AG09319 (cell line): ENCODE data around the gene TRERF1.

Experiments
- DNase-seq: peaks from one replicate; pipeline ENCODE4 v3.0.0-alpha.2; 2010; ENCODE audit warnings: low read depth; ENCODE audit errors: extremely low read depth
- TF ChIP-seq, protein P1 (sequence below): IDR thresholded peaks from 2 replicates; pipeline ENCODE4 v1.5.1; 2011; ENCODE audit warnings: low read depth, mild to moderate bottlenecking, inconsistent platforms, low read length, moderate library complexity

Gene TRERF1

DNA sequence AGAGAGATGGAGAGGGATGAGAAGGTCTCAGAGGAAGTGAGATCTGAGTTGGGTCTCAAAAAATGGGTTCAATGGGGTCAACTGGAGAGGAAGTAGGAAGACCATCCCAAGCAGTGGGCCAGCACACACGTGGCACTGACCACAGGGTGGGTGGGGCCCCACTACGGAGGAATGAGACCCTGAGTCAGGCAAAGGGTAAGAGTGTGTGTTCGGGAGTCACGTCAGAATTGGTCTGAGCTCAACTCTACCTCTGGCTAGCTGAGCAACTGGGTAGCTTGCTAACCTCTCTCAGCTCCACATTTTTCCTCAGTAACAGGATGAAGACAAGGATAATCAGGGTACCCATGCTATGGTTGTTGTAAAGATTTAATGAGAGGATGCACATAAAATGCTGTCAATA, 79.0 kb downstream of the TRERF1 start:
- no peak for DNase-seq
- TF ChIP-seq, protein P1, sequence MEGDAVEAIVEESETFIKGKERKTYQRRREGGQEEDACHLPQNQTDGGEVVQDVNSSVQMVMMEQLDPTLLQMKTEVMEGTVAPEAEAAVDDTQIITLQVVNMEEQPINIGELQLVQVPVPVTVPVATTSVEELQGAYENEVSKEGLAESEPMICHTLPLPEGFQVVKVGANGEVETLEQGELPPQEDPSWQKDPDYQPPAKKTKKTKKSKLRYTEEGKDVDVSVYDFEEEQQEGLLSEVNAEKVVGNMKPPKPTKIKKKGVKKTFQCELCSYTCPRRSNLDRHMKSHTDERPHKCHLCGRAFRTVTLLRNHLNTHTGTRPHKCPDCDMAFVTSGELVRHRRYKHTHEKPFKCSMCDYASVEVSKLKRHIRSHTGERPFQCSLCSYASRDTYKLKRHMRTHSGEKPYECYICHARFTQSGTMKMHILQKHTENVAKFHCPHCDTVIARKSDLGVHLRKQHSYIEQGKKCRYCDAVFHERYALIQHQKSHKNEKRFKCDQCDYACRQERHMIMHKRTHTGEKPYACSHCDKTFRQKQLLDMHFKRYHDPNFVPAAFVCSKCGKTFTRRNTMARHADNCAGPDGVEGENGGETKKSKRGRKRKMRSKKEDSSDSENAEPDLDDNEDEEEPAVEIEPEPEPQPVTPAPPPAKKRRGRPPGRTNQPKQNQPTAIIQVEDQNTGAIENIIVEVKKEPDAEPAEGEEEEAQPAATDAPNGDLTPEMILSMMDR, result no peak

DNA sequence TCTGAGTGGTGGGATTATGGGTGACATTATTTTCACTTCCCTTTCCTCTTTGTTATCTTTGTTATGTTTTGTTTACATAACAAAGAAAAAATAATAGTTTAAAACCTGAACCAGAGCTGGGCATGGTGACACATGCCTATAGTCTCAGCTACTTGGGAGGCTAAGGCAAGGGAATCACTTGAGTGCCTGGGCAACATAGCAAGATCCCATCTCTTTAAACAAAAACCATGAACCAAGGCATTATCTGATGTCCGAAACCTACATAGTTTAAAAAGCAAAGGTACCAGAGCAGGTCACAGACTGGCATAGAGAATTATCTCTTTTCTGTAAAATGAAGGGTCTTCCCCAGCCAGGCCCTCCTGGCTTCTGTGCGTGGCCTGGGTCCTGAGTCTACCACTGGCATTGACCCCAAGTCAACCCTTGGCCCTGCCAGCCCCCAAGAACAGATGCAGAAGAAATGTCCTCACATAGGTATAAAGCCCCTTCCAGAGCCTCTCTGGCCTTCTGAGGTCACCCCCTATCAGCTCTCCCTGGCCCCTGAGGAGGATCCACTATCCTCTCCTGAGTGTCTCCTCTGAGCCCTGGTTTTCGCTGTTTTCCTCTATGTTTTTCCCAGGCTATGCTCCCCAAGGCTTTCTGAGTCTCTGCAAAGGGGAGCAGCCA, 81.3 kb downstream of the TRERF1 start:
- TF ChIP-seq, protein P1, result no peak
- no peak for DNase-seq

DNA sequence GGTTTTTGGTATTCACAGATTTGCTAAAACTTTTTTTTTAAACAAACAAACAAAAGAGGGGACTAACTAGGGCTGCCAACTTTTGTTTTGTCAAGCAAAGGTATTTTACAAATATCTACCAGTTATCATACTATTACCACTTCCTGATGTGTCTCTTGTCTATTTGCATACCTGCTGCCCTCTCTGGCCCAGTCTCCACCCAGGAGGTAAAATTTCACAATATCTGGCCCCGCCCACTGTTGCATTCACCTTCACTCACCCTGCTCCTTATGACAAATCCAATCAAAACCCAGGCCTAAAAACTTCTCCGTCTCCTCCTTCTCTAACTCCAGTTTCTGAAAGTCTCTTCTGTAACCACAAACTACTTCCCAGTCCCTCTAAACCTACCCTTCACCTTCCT, 82.2 kb downstream of the TRERF1 start:
- no peak for DNase-seq
- TF ChIP-seq, protein P1, result no peak

DNA sequence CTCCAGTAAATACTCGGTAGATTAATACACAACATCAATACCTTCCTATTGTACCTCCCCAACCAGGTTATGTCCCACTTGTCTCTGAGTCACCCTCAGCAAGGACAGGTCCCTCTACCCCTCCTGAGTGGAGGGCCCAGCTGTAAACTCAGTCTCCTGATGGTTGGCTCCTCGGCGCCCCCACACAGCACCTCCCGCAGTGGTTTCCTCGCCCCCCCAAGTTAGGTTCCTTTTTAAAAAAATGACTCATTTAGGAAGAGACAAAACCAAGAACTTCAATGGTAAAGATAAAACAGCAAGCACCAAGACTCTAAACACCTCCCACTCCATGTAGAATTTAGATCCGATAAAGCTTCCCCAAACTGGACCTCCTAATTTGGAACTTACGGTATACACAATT, 83.5 kb downstream of the TRERF1 start:
- DNase-seq, result no peak
- TF ChIP-seq, protein P1, result no peak

DNA sequence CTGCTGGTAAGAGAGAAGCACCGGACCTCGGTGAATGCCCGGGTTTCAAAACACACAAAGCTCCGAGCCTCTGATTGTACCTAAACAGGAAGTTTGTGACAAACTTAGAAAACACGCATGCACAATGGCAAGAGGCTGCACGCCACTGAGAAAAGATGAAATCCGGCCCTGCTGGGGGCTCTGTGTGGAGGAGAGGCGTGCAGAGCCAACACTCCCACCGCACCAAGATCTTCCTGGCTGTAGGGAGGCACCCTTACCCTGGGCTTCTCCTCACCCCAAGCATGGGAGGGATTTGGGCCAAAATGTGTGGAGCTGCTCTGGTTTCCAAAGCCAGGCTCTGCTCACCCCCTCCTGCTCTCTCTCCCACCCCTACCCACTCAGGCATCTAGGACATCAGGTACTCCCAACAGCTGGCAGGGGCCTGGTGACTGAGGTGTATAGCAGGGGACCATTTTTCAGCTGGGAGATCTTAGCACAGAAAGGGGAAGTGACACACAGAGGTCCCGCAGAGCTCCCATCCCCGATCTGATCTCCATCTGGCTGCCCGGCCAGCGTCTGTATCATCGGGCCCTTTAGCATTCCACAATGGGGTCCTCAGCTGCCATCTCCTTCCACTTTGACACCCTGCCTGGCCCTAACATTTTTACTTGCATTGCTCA, 84.2 kb downstream of the TRERF1 start:
- no peak for DNase-seq
- TF ChIP-seq, protein P1, result no peak

DNA sequence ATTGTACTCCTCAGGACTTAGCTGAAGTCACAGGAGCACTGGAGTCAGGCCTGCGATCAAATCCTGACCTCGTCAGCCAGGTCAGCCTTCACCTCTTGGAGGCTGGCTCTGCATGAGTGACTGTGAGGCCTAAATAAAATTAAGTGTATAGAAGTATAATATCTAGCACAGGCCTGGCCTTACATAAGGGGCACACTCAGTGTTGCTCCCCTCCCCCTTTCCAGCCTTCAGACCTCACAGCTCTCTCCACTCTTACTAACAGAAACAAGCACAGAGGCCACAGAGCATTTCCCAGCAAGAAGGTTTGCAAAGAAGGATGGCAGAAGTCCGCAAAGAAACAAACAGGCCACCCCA, 84.8 kb downstream of the TRERF1 start:
- TF ChIP-seq, protein P1, result no peak
- no peak for DNase-seq

DNA sequence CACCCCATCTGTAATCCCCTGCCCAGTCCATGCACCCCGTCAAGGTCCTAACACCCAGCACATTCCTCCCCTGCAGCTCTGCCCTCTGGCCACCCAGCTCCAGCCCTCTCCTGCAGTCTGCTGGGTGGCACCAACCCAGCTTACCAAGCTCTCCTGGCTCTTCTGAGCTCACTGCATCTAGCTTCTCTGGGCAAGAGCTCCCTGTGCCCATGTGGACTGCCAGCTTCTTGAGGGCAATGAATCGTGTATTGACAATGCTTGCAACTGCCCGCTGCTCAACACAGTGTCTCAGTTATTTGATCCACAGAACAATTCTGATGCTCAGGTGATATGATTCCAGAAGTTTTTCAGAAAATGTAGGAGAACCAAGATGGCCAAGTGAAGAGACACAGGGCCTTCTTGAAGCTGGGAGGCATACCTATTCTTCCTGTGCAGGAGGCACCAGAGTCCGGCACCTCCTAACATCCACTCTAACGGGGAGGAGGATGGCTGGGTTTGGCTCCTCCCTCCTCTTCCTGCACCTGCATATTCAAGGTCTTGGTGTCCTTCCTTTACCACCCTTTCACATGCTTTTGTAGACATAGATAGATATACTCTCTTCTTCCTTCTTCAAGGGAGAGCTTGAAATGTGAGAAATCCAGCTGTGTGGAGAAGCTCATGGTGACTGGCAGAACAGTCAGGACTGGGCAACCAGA, 85.6 kb downstream of the TRERF1 start:
- DNase-seq, result no peak
- TF ChIP-seq, protein P1, result no peak
